Vagina (tissue), 2 donors: ENCODE data around the gene POC1B.
"Not testable (repeated sequence)": the region's sequence is repeated elsewhere in the genome, so short reads cannot be mapped to it uniquely, and the experiment has no call there.

Experiments used
- POLR2A ChIP-seq, 2 donors: fragments of 450-650 bp; IDR thresholded peaks; one replicate each; pipeline ENCODE4 v1.6.1; 2017; ENCODE audit warnings: antibody characterized with exemption in 2 of 2, mild to moderate bottlenecking in 2 of 2, moderate library complexity in 2 of 2
- TF ChIP-seq, protein P1 (sequence below), 3 experiments: fragments of 450-650 bp in 2 of 3; fragments of 200-600 bp in 1 of 3; sonication (generic) in 1 of 3; IDR thresholded peaks; one replicate each; pipeline ENCODE4 v1.5.1; 2017 to 2019; ENCODE audit warnings: antibody characterized with exemption in 3 of 3, mild to moderate bottlenecking in 2 of 3, moderate library complexity in 2 of 3

DNA sequence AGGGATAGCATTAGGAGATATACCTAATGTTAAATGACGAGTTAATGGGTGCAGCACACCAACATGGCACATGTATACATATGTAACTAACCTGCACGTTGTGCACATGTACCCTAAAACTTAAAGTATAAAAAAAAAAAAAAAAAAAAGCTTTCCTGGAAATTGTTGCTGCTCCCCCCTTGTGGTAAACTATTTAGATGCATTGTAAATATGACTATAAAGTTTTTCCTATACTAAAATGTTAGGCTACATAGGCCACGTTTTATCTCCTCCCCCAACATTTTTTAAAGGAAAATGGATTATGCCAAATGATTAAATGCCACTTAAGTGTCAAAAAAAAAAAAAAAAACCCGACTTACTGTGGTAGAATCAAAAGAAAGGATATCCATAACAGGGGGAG is 66.6 kb downstream of the POC1B start:
- TF ChIP-seq, protein P1, sequence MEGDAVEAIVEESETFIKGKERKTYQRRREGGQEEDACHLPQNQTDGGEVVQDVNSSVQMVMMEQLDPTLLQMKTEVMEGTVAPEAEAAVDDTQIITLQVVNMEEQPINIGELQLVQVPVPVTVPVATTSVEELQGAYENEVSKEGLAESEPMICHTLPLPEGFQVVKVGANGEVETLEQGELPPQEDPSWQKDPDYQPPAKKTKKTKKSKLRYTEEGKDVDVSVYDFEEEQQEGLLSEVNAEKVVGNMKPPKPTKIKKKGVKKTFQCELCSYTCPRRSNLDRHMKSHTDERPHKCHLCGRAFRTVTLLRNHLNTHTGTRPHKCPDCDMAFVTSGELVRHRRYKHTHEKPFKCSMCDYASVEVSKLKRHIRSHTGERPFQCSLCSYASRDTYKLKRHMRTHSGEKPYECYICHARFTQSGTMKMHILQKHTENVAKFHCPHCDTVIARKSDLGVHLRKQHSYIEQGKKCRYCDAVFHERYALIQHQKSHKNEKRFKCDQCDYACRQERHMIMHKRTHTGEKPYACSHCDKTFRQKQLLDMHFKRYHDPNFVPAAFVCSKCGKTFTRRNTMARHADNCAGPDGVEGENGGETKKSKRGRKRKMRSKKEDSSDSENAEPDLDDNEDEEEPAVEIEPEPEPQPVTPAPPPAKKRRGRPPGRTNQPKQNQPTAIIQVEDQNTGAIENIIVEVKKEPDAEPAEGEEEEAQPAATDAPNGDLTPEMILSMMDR (IDR thresholded peaks at IDR 0.05): not testable (repeated sequence)
- not testable (repeated sequence) for TF ChIP-seq POLR2A (IDR thresholded peaks at IDR 0.05)
